Neural progenitor cell (in vitro differentiated cells): ENCODE measurements around the gene ALDH3A1. TPM values are rescaled to one million over a fixed set of nuclear protein-coding genes. Genes with fewer than 3 reads are reported as not detected.
A peak's percentile ranks its signal among the peaks of the same experiment; 100 is the strongest.

Experiments used
- DNase-seq: peaks from one replicate; pipeline ENCODE4 v3.0.0-alpha.2; 2016; ENCODE audit warnings: low spot score
- H2AFZ ChIP-seq: fragments of 200-600 bp; sonication (generic); replicated peaks from 2 replicates; pipeline ENCODE4 v1.6.1; 2016; ENCODE audit warnings: antibody characterized with exemption
- H3F3A ChIP-seq: fragments of 200-600 bp; sonication (generic); 2 replicates; pipeline ENCODE4 v1.6.1; 2016; ENCODE audit warnings: antibody characterized with exemption, low read depth
- H3K27ac ChIP-seq: fragments of 200-600 bp; sonication (generic); 2 replicates; pipeline ENCODE4 v1.5.1; 2016; ENCODE audit warnings: mild to moderate bottlenecking
- H3K27me3 ChIP-seq: fragments of 200-600 bp; sonication (generic); 2 replicates; pipeline ENCODE4 v1.6.1; 2016; ENCODE audit warnings: mild to moderate bottlenecking, moderate library complexity
- H3K36me3 ChIP-seq: fragments of 200-600 bp; sonication (generic); 2 replicates; pipeline ENCODE4 v1.5.1; 2016
- H3K4me1 ChIP-seq: fragments of 200-600 bp; sonication (generic); 2 replicates; pipeline ENCODE4 v1.6.1; 2016; ENCODE audit warnings: mixed run types
- H3K4me2 ChIP-seq: fragments of 200-600 bp; sonication (generic); 2 replicates; pipeline ENCODE4 v1.6.1; 2016
- H3K4me3 ChIP-seq: fragments of 200-600 bp; sonication (generic); 2 replicates; pipeline ENCODE4 v1.5.1; 2016
- H3K79me2 ChIP-seq: fragments of 200-600 bp; sonication (generic); 2 replicates; pipeline ENCODE4 v1.6.1; 2016; ENCODE audit warnings: low read depth
- H3K9ac ChIP-seq: fragments of 200-600 bp; sonication (generic); 2 replicates; pipeline ENCODE4 v1.6.1; 2016
- H3K9me3 ChIP-seq: fragments of 200-600 bp; sonication (generic); 2 replicates; pipeline ENCODE4 v1.5.1; 2016; ENCODE audit warnings: low read depth
- H4K20me1 ChIP-seq: fragments of 200-600 bp; sonication (generic); 2 replicates; pipeline ENCODE4 v1.6.1; 2016; ENCODE audit warnings: low read depth
- H3K27ac Mint-ChIP-seq: 3 replicates; pipeline ENCODE4 v1.8.0; 2021; ENCODE audit warnings: mixed read lengths
- H3K27me3 Mint-ChIP-seq: 2 replicates; pipeline ENCODE4 v1.8.0; 2022; ENCODE audit warnings: low read depth, mild to moderate bottlenecking, inconsistent platforms, moderate library complexity, mixed read lengths; ENCODE audit not compliant: insufficient read depth
- H3K36me3 Mint-ChIP-seq: 3 replicates; pipeline ENCODE4 v1.8.0; 2021; ENCODE audit warnings: mixed read lengths
- H3K4me1 Mint-ChIP-seq: 3 replicates; pipeline ENCODE4 v1.8.0; 2021; ENCODE audit warnings: mixed read lengths
- H3K4me3 Mint-ChIP-seq: 3 replicates; pipeline ENCODE4 v1.8.0; 2021; ENCODE audit warnings: mild to moderate bottlenecking, moderate library complexity, mixed read lengths
- H3K9me3 Mint-ChIP-seq: 3 replicates; pipeline ENCODE4 v1.8.0; 2020; ENCODE audit warnings: mixed read lengths
- CTCF ChIP-seq: fragments of 200-600 bp; sonication (generic); IDR thresholded peaks from 2 replicates; pipeline ENCODE4 v1.5.1; 2017; ENCODE audit warnings: antibody characterized with exemption, mild to moderate bottlenecking
- EZH2 ChIP-seq: fragments of 200-600 bp; sonication (generic); IDR thresholded peaks from 2 replicates; pipeline ENCODE4 v1.6.1; 2017; ENCODE audit warnings: antibody characterized with exemption, mild to moderate bottlenecking, moderate library complexity
- EZH2phosphoT487 ChIP-seq: fragments of 200-600 bp; sonication (generic); IDR thresholded peaks from 2 replicates; pipeline ENCODE4 v1.6.1; 2017; ENCODE audit warnings: antibody characterized with exemption
- total RNA-seq: library from RNA; depleted of rRNA; stranded (reverse); fragments of >200 nt; gene quantifications from 2 replicates; pipeline ENCODE4 v1.2.3, GENCODE V29; 2015; ENCODE audit warnings: low replicate concordance

ALDH3A1 gene
- total RNA-seq, 1 donor from 2014 or later: not detected

- Histone ChIP-seq H3K79me2 (no peaks in the 10 kb centered on the region), H3K4me3 (no peak overlapping the region), H3K27me3 (no peaks in the 10 kb centered on the region), H2AFZ (peak overlapping the region; percentile 26), H3K9me3 (no peaks in the 10 kb centered on the region), H3K4me2 (no peak overlapping the region), H3K4me1 (peaks cover 18% of the 10 kb centered on the region), H4K20me1 (no peaks in the 10 kb centered on the region), H3K9ac (no peak overlapping the region), H3K27ac (no peak overlapping the region), H3F3A (peaks cover 3% of the 10 kb centered on the region), H3K36me3 (no peaks in the 10 kb centered on the region)
- Mint-ChIP-seq H3K4me1 (peaks cover 12% of the 10 kb centered on the region), H3K9me3 (no peaks in the 10 kb centered on the region), H3K4me3 (no peak overlapping the region), H3K36me3 (no peaks in the 10 kb centered on the region), H3K27me3 (peaks cover 5% of the 10 kb centered on the region), H3K27ac (no peak overlapping the region)
- DNase-seq: no peak
- no peak for TF ChIP-seq EZH2phosphoT487
- TF ChIP-seq CTCF: no peak
- TF ChIP-seq EZH2: no peak
Observed at GRCh38 chr17:19712436-19713004, 35.6 kb downstream of the ALDH3A1 start.

- no peaks in the 10 kb centered on the region for H3K9me3 Mint-ChIP-seq
- H3K27ac Mint-ChIP-seq: no peak overlapping the region
Observed at GRCh38 chr17:19709841-19710240, 38.3 kb downstream of the ALDH3A1 start.

GRCh38 chr17:19708431-19709175, 39.5 kb downstream of the ALDH3A1 start:
- Histone ChIP-seq H3F3A (peaks cover 27% of the 10 kb centered on the region), H3K4me2 (no peak overlapping the region), H2AFZ (no peak overlapping the region), H3K27ac (no peak overlapping the region), H3K79me2 (no peaks in the 10 kb centered on the region), H3K4me3 (no peak overlapping the region), H3K4me1 (peaks cover 41% of the 10 kb centered on the region), H3K36me3 (no peaks in the 10 kb centered on the region), H3K27me3 (no peaks in the 10 kb centered on the region), H3K9ac (no peak overlapping the region), H3K9me3 (no peaks in the 10 kb centered on the region), H4K20me1 (no peaks in the 10 kb centered on the region)
- Mint-ChIP-seq H3K9me3 (no peaks in the 10 kb centered on the region), H3K36me3 (no peaks in the 10 kb centered on the region), H3K4me1 (peaks cover 35% of the 10 kb centered on the region), H3K4me3 (no peak overlapping the region), H3K27ac (no peak overlapping the region), H3K27me3 (peaks cover 7% of the 10 kb centered on the region)
- no peak for DNase-seq
- TF ChIP-seq CTCF: no peak
- no peak for TF ChIP-seq EZH2
- TF ChIP-seq EZH2phosphoT487: no peak

More at GRCh38 chr17:19709841-19710240, 38.3 kb downstream of the ALDH3A1 start:
- Histone ChIP-seq H4K20me1 (no peaks in the 10 kb centered on the region), H3K27ac (no peak overlapping the region), H3K79me2 (no peaks in the 10 kb centered on the region), H3K9ac (no peak overlapping the region), H3K27me3 (no peaks in the 10 kb centered on the region), H3K4me2 (no peak overlapping the region), H3K4me1 (peaks cover 28% of the 10 kb centered on the region), H3F3A (peaks cover 25% of the 10 kb centered on the region), H3K36me3 (no peaks in the 10 kb centered on the region), H3K4me3 (no peak overlapping the region), H3K9me3 (no peaks in the 10 kb centered on the region), H2AFZ (no peak overlapping the region)
- H3K27me3 Mint-ChIP-seq: peaks cover 5% of the 10 kb centered on the region
- H3K4me3 Mint-ChIP-seq: no peak overlapping the region
- DNase-seq: no peak
- TF ChIP-seq EZH2: no peak
- TF ChIP-seq EZH2phosphoT487: no peak
- TF ChIP-seq CTCF: no peak
- H3K4me1 Mint-ChIP-seq: peaks cover 23% of the 10 kb centered on the region
- no peaks in the 10 kb centered on the region for H3K36me3 Mint-ChIP-seq
